ENCODE results near the gene ISLR2. TPM values are rescaled to one million over a fixed set of nuclear protein-coding genes. Genes with fewer than 3 reads are reported as not detected.

Gene ISLR2
- total and polyA plus RNA-seq, 2 donors from 2014 or later, result 0.13 to 1.1 TPM

GRCh38 chr15:74129586-74130154, 716 bp upstream of the ISLR2 start:
- Histone ChIP-seq H3K9me3 (ENCODE audit: control insufficient read depth in 2 of 3, insufficient read depth in 1 of 3, low read length in 3 of 3) (no peaks in the 10 kb centered on the region), H3K4me3 (ENCODE audit: low read length in 3 of 3) (no peak overlapping the region), H3K4me1 (ENCODE audit: control insufficient read depth in 2 of 3, insufficient read depth in 2 of 3, low read depth in 1 of 3, low read length in 3 of 3) (peaks cover 0 to 13% (median 0%) of the 10 kb centered on the region in 3 donors), H3K27me3 (ENCODE audit: control insufficient read depth, insufficient read depth, low read length) (peaks cover 46% of the 10 kb centered on the region), H3K36me3 (ENCODE audit: control insufficient read depth in 2 of 3, insufficient read depth in 3 of 3, low read length in 3 of 3) (no peaks in the 10 kb centered on the region), H3K9ac (ENCODE audit: low read length in 3 of 3) (no peak overlapping the region), H3K27ac (ENCODE audit: low read depth in 2 of 2, low read length in 2 of 2) (no peak overlapping the region)
- FAIRE-seq, result no peak
- DNase-seq, result peak in 2 of 5 donors; percentile 33 to 38
- intact Hi-C loops (cut with DNase I), result loop anchor here (5.0 kb wide), 1 partner anchor 193 kb away; no protein-coding TSS in a partner anchor
- TF ChIP-seq, protein P1, sequence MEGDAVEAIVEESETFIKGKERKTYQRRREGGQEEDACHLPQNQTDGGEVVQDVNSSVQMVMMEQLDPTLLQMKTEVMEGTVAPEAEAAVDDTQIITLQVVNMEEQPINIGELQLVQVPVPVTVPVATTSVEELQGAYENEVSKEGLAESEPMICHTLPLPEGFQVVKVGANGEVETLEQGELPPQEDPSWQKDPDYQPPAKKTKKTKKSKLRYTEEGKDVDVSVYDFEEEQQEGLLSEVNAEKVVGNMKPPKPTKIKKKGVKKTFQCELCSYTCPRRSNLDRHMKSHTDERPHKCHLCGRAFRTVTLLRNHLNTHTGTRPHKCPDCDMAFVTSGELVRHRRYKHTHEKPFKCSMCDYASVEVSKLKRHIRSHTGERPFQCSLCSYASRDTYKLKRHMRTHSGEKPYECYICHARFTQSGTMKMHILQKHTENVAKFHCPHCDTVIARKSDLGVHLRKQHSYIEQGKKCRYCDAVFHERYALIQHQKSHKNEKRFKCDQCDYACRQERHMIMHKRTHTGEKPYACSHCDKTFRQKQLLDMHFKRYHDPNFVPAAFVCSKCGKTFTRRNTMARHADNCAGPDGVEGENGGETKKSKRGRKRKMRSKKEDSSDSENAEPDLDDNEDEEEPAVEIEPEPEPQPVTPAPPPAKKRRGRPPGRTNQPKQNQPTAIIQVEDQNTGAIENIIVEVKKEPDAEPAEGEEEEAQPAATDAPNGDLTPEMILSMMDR (IDR thresholded peaks at IDR 0.05; ENCODE audit: borderline replicate concordance, extremely low read depth, insufficient read depth), result no peak

- Histone ChIP-seq H3K9ac (ENCODE audit: low read length in 3 of 3) (no peak overlapping the region), H3K9me3 (ENCODE audit: control insufficient read depth in 2 of 3, insufficient read depth in 1 of 3, low read length in 3 of 3) (no peaks in the 10 kb centered on the region), H3K36me3 (ENCODE audit: control insufficient read depth in 2 of 3, insufficient read depth in 3 of 3, low read length in 3 of 3) (no peaks in the 10 kb centered on the region), H3K4me1 (ENCODE audit: control insufficient read depth in 2 of 3, insufficient read depth in 2 of 3, low read depth in 1 of 3, low read length in 3 of 3) (peaks cover 0 to 13% (median 0%) of the 10 kb centered on the region in 3 donors), H3K27me3 (ENCODE audit: control insufficient read depth, insufficient read depth, low read length) (peaks cover 49% of the 10 kb centered on the region), H3K27ac (ENCODE audit: low read depth in 2 of 2, low read length in 2 of 2) (no peak overlapping the region), H3K4me3 (ENCODE audit: low read length in 3 of 3) (no peak overlapping the region)
- DNase-seq, result peak in 2 of 5 donors; percentile 2 to 47
- TF ChIP-seq, protein P1 (IDR thresholded peaks at IDR 0.05; ENCODE audit: borderline replicate concordance, extremely low read depth, insufficient read depth), result no peak
- FAIRE-seq, result no peak
- intact Hi-C loops (cut with DNase I), result no loop called here
These were observed 652 bp downstream of the ISLR2 start for GRCh38 chr15:74130849-74131627.

- H3K4me3 ChIP-seq (ENCODE audit: low read length in 3 of 3), result no peak overlapping the region
- peak in 2 of 5 donors; percentile 5 to 44 for DNase-seq
- H3K36me3 ChIP-seq (ENCODE audit: control insufficient read depth in 2 of 3, insufficient read depth in 3 of 3, low read length in 3 of 3), result no peaks in the 10 kb centered on the region
- intact Hi-C loops (cut with DNase I), result no loop called here
- no peak overlapping the region for H3K9ac ChIP-seq (ENCODE audit: low read length in 3 of 3)
- no peak for FAIRE-seq
- no peak overlapping the region for H3K27ac ChIP-seq (ENCODE audit: low read depth in 2 of 2, low read length in 2 of 2)
- H3K27me3 ChIP-seq (ENCODE audit: control insufficient read depth, insufficient read depth, low read length), result peaks cover 49% of the 10 kb centered on the region
- H3K4me1 ChIP-seq (ENCODE audit: control insufficient read depth in 2 of 3, insufficient read depth in 2 of 3, low read depth in 1 of 3, low read length in 3 of 3), result peaks cover 0 to 16% (median under 1%) of the 10 kb centered on the region in 3 donors
- TF ChIP-seq, protein P1 (IDR thresholded peaks at IDR 0.05; ENCODE audit: borderline replicate concordance, extremely low read depth, insufficient read depth), result no peak
- H3K9me3 ChIP-seq (ENCODE audit: control insufficient read depth in 2 of 3, insufficient read depth in 1 of 3, low read length in 3 of 3), result no peaks in the 10 kb centered on the region
These were observed 1.4 kb downstream of the ISLR2 start for GRCh38 chr15:74131628-74132413.
